BJ (cell line): ENCODE results near the gene UTY. TPM values are rescaled to one million over a fixed set of nuclear protein-coding genes. Genes with fewer than 3 reads are reported as not detected.

Experiments used
- CTCF ChIA-PET: fragments of 350-600 bp; formaldehyde crosslinking; extraction: SDS; loops from one replicate; lab custom pipeline; 2021; ENCODE audit warnings: antibody characterized with exemption, inconsistent platforms; lab: Yijun Ruan, JAX
- POLR2A ChIA-PET: fragments of 300-600 bp; sonication (Branson Sonifier 250); formaldehyde crosslinking; extraction: SDS; loops from one replicate; lab custom pipeline; 2021; ENCODE audit warnings: antibody characterized with exemption; lab: Charles Lee
- DNase-seq: peaks from one replicate; pipeline ENCODE4 v3.0.0-alpha.2; 2011; ENCODE audit warnings: low read depth
- H3K27me3 ChIP-seq: 2 replicates; pipeline ENCODE4 v1.6.0; 2011; ENCODE audit warnings: low read length; ENCODE audit not compliant: control insufficient read depth, insufficient read depth
- H3K36me3 ChIP-seq: 2 replicates; pipeline ENCODE4 v1.5.1; 2011; ENCODE audit warnings: low read length; ENCODE audit not compliant: control insufficient read depth, insufficient read depth
- H3K4me3 ChIP-seq: 2 replicates; pipeline ENCODE4 v1.5.1; 2011; ENCODE audit warnings: low read depth, mild to moderate bottlenecking, control low read depth, low read length
- polyA plus RNA-seq: library from polyadenylated mRNA; depleted of rRNA; stranded (reverse); fragments of >200 nt; gene quantifications from 2 replicates; pipeline ENCODE4 v1.2.3, GENCODE V29; 2011
- TF ChIP-seq, protein P1 (sequence below): IDR thresholded peaks from 2 replicates; pipeline ENCODE4 v1.5.1; 2011; ENCODE audit warnings: low read depth, mild to moderate bottlenecking, control low read depth, inconsistent platforms, low read length, moderate library complexity; ENCODE audit not compliant: insufficient read depth

UTY gene
- polyA plus RNA-seq, 1 experiment = 5.8 TPM

DNA sequence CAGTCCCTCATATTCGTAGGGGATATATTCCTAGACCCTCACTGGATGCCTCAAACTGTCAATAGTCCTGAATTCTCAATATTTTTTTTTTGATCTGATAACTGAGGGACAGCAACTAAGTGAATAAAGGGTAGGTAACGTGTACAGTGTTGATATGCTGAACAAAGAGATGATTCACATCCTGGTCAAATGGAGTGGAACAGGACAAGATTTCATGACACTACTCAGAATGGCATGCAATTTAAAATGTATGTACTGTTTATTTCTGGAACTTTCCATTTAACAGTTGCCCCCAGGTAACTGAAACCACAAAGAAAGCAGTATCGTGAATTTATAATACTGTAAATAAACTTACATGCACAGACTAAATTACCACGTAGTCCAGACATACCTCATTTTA lies 128.4 kb downstream of the UTY start:
- TF ChIP-seq, protein P1, sequence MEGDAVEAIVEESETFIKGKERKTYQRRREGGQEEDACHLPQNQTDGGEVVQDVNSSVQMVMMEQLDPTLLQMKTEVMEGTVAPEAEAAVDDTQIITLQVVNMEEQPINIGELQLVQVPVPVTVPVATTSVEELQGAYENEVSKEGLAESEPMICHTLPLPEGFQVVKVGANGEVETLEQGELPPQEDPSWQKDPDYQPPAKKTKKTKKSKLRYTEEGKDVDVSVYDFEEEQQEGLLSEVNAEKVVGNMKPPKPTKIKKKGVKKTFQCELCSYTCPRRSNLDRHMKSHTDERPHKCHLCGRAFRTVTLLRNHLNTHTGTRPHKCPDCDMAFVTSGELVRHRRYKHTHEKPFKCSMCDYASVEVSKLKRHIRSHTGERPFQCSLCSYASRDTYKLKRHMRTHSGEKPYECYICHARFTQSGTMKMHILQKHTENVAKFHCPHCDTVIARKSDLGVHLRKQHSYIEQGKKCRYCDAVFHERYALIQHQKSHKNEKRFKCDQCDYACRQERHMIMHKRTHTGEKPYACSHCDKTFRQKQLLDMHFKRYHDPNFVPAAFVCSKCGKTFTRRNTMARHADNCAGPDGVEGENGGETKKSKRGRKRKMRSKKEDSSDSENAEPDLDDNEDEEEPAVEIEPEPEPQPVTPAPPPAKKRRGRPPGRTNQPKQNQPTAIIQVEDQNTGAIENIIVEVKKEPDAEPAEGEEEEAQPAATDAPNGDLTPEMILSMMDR = no peak
- Histone ChIP-seq H3K36me3 (no peaks in the 10 kb centered on the region; the same call in 1 of the 2 replicates), H3K4me3 (no peak overlapping the region), H3K27me3 (no peaks in the 10 kb centered on the region)
- CTCF ChIA-PET = no interaction called here
- POLR2A ChIA-PET = no interaction called here
- no peak for DNase-seq

DNA sequence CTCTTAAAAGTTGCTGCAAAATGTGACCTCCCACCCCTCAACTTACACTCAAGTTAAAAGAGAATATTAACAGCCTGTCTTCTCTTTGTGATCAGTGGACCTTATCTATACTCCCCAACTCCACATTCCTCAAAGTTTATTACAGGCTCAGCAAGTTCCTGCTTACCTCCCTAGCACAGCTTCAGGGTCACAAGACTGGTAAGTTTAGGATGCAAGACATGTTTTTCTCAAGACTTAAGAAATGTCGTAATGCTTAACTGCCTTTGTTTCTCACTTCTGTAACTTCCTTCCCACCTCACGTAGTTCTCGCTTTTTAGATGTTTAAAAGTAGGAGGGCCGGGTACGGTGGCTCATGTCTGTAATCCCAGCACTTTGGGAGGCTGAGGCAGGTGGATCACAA lies 132.7 kb downstream of the UTY start:
- Histone ChIP-seq H3K36me3 (no peaks in the 10 kb centered on the region; the same call in 1 of the 2 replicates), H3K4me3 (no peak overlapping the region), H3K27me3 (no peaks in the 10 kb centered on the region)
- CTCF ChIA-PET = no interaction called here
- no peak for DNase-seq
- TF ChIP-seq, protein P1 = no peak
- POLR2A ChIA-PET = no interaction called here

DNA sequence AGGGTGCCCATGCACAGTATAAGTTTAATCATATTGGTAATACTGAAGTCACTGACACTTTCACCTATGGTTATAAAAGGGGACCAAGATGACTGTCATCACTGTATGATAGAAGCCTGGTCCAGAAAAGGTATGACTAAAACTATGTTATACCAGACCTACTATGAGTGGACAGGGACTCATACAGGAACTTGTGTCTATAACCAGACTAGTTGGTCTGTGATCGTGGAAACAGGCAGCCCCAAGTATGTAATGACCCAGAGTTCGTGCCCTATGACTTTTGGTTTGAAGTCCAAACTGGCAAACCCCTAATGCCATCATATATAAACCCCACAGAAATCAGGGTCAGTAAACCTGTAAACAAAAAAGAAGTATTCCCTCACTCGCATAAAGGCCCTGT lies 134.3 kb downstream of the UTY start:
- ChIA-PET CTCF (no interaction called here), POLR2A (no interaction called here)
- Histone ChIP-seq H3K36me3 (no peaks in the 10 kb centered on the region; the same call in 1 of the 2 replicates), H3K27me3 (no peaks in the 10 kb centered on the region), H3K4me3 (no peak overlapping the region)
- TF ChIP-seq, protein P1 = no peak
- no peak for DNase-seq

DNA sequence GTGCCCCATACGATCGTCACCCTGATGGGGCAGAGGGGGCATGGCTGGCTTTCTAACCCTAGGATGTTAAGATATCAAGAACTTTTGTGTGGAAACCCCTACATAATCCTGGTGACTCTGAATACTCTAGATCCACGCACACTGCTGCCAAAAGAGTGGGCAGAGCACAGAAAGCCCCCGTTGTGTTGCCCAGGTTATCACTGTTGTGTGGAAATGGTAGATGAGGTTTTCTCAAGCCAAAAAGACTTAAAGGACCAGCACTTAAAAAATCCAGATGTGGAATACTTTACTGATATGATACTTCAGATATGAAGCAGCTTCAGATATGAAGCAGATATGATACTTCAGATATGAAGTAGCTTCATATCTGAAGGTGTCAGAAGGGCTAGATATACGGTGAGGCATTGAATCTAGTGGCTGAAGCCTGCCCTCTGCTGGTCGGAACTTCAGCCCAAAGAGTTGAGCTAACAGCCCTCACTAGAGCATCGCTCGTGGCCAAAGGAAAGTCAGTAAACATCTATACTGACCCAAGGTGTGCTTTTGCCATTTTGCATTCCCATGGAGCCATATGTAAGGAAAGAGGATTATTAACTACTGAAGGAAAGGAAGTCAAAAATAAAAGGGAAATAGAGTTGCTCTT lies 136.4 kb downstream of the UTY start:
- DNase-seq = no peak
- CTCF ChIA-PET = interaction anchor here (0.6 to 2.2 kb wide), 8 partner anchors 10 to 416 kb away, joined by 3 to 15 read pairs (median 4); no protein-coding TSS in a partner anchor
- H3K27me3 ChIP-seq = no peaks in the 10 kb centered on the region
- TF ChIP-seq, protein P1 = peak; percentile 50; the same call in 1 of the 2 replicates
- H3K36me3 ChIP-seq = peaks cover 2% of the 10 kb centered on the region; the same call in 1 of the 2 replicates
- no peak overlapping the region for H3K4me3 ChIP-seq
- POLR2A ChIA-PET = interaction anchor here (0.6 kb wide), 1 partner anchor 361 kb away, joined by 3 read pairs; no protein-coding TSS in a partner anchor

DNA sequence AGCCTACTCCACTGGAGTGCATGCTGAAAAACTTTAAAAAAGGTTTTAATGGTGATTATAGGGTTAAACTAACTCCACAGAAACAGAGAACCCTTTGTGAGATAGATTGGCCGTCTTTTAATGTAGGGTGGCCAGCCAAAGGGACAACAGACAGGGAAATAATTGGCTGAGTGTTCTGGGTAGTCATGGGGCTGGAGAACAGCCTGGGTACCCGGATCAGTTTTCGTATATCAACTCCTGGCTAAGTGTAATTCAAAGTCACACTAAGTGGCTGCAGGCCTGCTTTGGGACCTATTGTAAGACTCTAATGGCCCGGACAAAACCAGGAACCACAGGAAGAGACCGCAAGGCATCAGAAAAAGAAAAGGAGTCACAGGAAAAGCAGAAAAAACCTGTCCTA lies 139.9 kb downstream of the UTY start:
- Histone ChIP-seq H3K4me3 (no peak overlapping the region), H3K27me3 (no peaks in the 10 kb centered on the region), H3K36me3 (peaks cover 4% of the 10 kb centered on the region)
- POLR2A ChIA-PET = no interaction called here
- TF ChIP-seq, protein P1 = no peak
- CTCF ChIA-PET = no interaction called here
- DNase-seq = no peak
